Measurements from ENCODE around the gene TOMM34. TPM values are rescaled to one million over a fixed set of nuclear protein-coding genes. Genes with fewer than 3 reads are reported as not detected.

TOMM34 gene, protein sequence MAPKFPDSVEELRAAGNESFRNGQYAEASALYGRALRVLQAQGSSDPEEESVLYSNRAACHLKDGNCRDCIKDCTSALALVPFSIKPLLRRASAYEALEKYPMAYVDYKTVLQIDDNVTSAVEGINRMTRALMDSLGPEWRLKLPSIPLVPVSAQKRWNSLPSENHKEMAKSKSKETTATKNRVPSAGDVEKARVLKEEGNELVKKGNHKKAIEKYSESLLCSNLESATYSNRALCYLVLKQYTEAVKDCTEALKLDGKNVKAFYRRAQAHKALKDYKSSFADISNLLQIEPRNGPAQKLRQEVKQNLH
- total RNA-seq (2014; rRNA removed; shearing (Covaris generic)): 35.2 and 38.6 TPM in 2 replicates
- total RNA-seq (2022): 48.2 and 50.6 TPM in 2 replicates
- percentile 75 among the genes with signal in this experiment for Bru-seq, nascent RNA
- BruChase-seq, experiment 1, labeled RNA remaining after a 6-hour chase: percentile 77 among the genes with signal in this experiment
- BruChase-seq, experiment 2, labeled RNA remaining after a 2-hour chase: percentile 71 among the genes with signal in this experiment
- long read RNA-seq, transcript TOMM34-201 (7 exons, 2,062 nt): major isoform, 146 of 155 reads
- long read RNA-seq, partial matches to known transcripts: 4 of 155 reads
- long read RNA-seq, other reads (novel, unspliced or antisense): 5 of 155 reads

DNA sequence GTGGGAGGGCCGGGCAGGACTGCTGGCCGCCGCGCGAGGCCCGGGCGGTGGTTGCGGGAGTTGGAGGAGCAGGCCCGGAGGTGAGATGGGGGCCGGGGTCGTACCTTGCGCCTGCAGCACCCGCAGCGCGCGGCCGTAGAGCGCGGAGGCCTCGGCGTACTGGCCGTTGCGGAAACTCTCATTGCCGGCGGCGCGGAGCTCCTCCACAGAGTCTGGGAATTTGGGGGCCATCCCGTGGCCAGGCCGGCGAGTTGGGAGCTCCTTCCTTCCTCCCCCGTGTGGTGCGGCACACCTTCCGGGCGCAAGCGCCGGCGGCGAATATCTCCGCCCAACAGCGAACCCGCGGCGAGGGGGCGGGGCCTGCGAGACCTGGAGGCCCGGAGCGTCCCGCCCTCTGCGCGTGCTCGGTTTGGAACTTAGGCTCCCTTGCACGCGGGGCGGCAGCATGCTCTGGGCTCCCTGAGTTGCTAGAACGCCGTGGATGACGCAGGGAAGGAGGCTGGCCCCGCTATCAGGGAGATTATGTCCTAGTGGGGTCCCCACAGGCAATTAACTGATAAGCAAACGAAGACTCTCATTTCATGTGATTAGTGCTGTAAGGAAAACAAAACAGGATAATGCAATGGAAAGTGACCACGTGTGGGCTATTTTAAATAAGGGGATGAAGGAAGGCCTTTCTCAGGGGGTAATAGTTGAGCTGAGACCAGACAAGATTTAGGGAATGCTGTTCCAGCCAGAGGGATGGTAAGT, at the start of gene TOMM34:
Gene TOMM34, minus strand, starts transcription at position 295 of the 750 bp plus-strand sequence. Its CDS starts 64 bp downstream, at position 231.
- H3K4me3 ChIP-seq (ENCODE audit: low read depth, low read length, poor library complexity, severe bottlenecking): peak within 1 kb of the TSS; percentile 81
- H3K9me3 ChIP-seq (ENCODE audit: low read length): no peaks in the 10 kb centered on the region
- H3K4me2 ChIP-seq (ENCODE audit: low read length): peak within 1 kb of the TSS; percentile 82
- ChIA-PET POLR2A (interaction anchor here (0.6 to 2.8 kb wide), 8 partner anchors 10 to 431 kb away, joined by 3 to 17 read pairs (median 4); no protein-coding TSS in a partner anchor), CTCF (ENCODE audit: unreplicated experiment) (interaction anchor here (0.6 kb wide), 1 partner anchor 51 kb away, joined by 3 read pairs; no protein-coding TSS in a partner anchor)
- H3K27ac ChIP-seq (ENCODE audit: low read depth, low read length, poor library complexity, severe bottlenecking): peak within 1 kb of the TSS; percentile 34
- no peaks in the 10 kb centered on the region for H3K9me2 ChIP-seq (ENCODE audit: insufficient read depth, low read length)
- peak within 1 kb of the TSS; percentile 76 for H2AFZ ChIP-seq (ENCODE audit: low read length)
- H3K79me2 ChIP-seq (ENCODE audit: insufficient read depth, low read depth, low read length): peaks cover 37% of the 10 kb centered on the region
- peaks cover 34% of the 10 kb centered on the region for H3K36me3 ChIP-seq (ENCODE audit: insufficient read depth, low read length)
- TF ChIP-seq, protein P1, sequence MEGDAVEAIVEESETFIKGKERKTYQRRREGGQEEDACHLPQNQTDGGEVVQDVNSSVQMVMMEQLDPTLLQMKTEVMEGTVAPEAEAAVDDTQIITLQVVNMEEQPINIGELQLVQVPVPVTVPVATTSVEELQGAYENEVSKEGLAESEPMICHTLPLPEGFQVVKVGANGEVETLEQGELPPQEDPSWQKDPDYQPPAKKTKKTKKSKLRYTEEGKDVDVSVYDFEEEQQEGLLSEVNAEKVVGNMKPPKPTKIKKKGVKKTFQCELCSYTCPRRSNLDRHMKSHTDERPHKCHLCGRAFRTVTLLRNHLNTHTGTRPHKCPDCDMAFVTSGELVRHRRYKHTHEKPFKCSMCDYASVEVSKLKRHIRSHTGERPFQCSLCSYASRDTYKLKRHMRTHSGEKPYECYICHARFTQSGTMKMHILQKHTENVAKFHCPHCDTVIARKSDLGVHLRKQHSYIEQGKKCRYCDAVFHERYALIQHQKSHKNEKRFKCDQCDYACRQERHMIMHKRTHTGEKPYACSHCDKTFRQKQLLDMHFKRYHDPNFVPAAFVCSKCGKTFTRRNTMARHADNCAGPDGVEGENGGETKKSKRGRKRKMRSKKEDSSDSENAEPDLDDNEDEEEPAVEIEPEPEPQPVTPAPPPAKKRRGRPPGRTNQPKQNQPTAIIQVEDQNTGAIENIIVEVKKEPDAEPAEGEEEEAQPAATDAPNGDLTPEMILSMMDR (conservative IDR thresholded peaks at IDR 0.05; ENCODE audit: low read length): peak; percentile 16; the same call in 1 of the 2 replicates
- TF ChIP-seq EZH2phosphoT487 (IDR thresholded peaks at IDR 0.05; ENCODE audit: borderline replicate concordance, low read depth, low read length): no peak
- no TSS peak for BruUV-seq (replicated peaks)
- intact Hi-C loops (cut with micrococcal nuclease; ENCODE audit: unreplicated experiment): loop anchor here (10.0 kb wide), 1 partner anchor 375 kb away; the partner anchor contains the start of gene PKIG
- peaks cover 5% of the 10 kb centered on the region; the same call in 1 of the 2 replicates for H4K20me1 ChIP-seq (ENCODE audit: insufficient read depth, low read length)
- peaks cover 68% of the 10 kb centered on the region for H3K4me1 ChIP-seq (ENCODE audit: insufficient read depth, low read length, poor library complexity, severe bottlenecking)
- DNase-seq (ENCODE audit: low spot score): peak; percentile 96

DNA sequence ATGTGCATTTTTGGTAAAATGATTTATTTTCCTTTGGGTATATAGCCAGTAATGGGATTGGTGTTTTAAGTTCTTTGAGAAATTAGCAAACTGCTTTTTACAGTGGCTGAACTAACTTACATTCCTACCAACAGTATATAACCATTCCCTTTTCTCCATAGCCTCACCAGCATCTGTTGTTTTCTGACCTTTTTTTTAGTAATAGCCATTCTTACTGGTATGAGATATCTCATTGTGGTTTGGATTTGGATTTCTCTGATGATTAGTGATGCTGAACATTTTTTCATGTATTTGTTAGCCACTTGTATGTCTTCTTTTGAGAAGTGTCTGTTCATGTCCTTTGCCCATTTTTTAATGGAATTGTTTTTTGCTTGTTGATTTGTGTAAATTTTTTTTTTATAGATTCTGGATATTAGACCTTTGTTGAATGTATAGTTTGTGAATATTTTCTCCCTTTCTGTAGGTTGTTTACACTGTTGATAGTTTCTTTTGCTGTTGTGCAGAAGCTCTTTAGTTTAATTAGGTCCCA, 48.4 kb upstream of the TOMM34 start:
- Histone ChIP-seq H3K4me2 (ENCODE audit: low read length) (no peak overlapping the region), H3K9me2 (ENCODE audit: insufficient read depth, low read length) (no peaks in the 10 kb centered on the region), H3K4me1 (ENCODE audit: insufficient read depth, low read length, poor library complexity, severe bottlenecking) (no peaks in the 10 kb centered on the region), H3K36me3 (ENCODE audit: insufficient read depth, low read length) (peaks cover 90% of the 10 kb centered on the region), H3K27ac (ENCODE audit: low read depth, low read length, poor library complexity, severe bottlenecking) (no peak overlapping the region), H3K79me2 (ENCODE audit: insufficient read depth, low read depth, low read length) (peaks cover 73% of the 10 kb centered on the region; the same call in 1 of the 2 replicates), H2AFZ (ENCODE audit: low read length) (no peak overlapping the region), H4K20me1 (ENCODE audit: insufficient read depth, low read length) (peaks cover 6% of the 10 kb centered on the region), H3K9me3 (ENCODE audit: low read length) (no peaks in the 10 kb centered on the region), H3K4me3 (ENCODE audit: low read depth, low read length, poor library complexity, severe bottlenecking) (no peak overlapping the region)
- TSS peak; percentile 15 for BruUV-seq (replicated peaks)
- DNase-seq (ENCODE audit: low spot score): no peak
- intact Hi-C loops (cut with micrococcal nuclease; ENCODE audit: unreplicated experiment): no loop called here
- TF ChIP-seq, protein P1 (conservative IDR thresholded peaks at IDR 0.05; ENCODE audit: low read length): no peak
- TF ChIP-seq EZH2phosphoT487 (IDR thresholded peaks at IDR 0.05; ENCODE audit: borderline replicate concordance, low read depth, low read length): no peak
- POLR2A ChIA-PET: no interaction called here
- CTCF ChIA-PET (ENCODE audit: unreplicated experiment): no interaction called here

Data from OCI-LY7 (cell line).